H9 (cell line): ENCODE results near the gene TMEM151A. TPM values are rescaled to one million over a fixed set of nuclear protein-coding genes. Genes with fewer than 3 reads are reported as not detected.

Experiments
- DNase-seq: peaks from one replicate; pipeline ENCODE4 v3.0.0-alpha.2; 2017
- H2AFZ ChIP-seq: one replicate; pipeline ENCODE4 v1.6.1; 2013; ENCODE audit warnings: mild to moderate bottlenecking, low read length, control low read depth, moderate library complexity
- H2AK5ac ChIP-seq: 2 replicates; pipeline ENCODE4 v1.6.1; 2013; ENCODE audit warnings: low read length, control low read depth, mixed read lengths; ENCODE audit not compliant: insufficient read length
- H2BK120ac ChIP-seq: one replicate; pipeline ENCODE4 v1.6.1; 2013; ENCODE audit warnings: low read depth, mild to moderate bottlenecking, low read length, control low read depth, inconsistent platforms; ENCODE audit not compliant: poor library complexity, severe bottlenecking
- H2BK12ac ChIP-seq: 2 replicates; pipeline ENCODE4 v1.6.1; 2013; ENCODE audit warnings: low read length, control low read depth, mixed read lengths, low read depth; ENCODE audit not compliant: insufficient read length
- H2BK15ac ChIP-seq: 2 replicates; pipeline ENCODE4 v1.6.1; 2013; ENCODE audit warnings: low read depth, low read length, control low read depth
- H2BK20ac ChIP-seq: one replicate; pipeline ENCODE4 v1.6.1; 2013; ENCODE audit warnings: low read depth, mild to moderate bottlenecking, low read length, control low read depth, inconsistent platforms; ENCODE audit not compliant: poor library complexity, severe bottlenecking
- H2BK5ac ChIP-seq: 2 replicates; pipeline ENCODE4 v1.6.1; 2013; ENCODE audit warnings: low read length, control low read depth, mixed read lengths; ENCODE audit not compliant: insufficient read length
- H3K14ac ChIP-seq: 2 replicates; pipeline ENCODE4 v1.6.1; 2013; ENCODE audit warnings: low read length, control low read depth; ENCODE audit not compliant: insufficient read depth
- H3K18ac ChIP-seq: 2 replicates; pipeline ENCODE4 v1.6.1; 2013; ENCODE audit warnings: low read depth, mild to moderate bottlenecking, mixed read lengths, low read length, control low read depth; ENCODE audit not compliant: insufficient read length
- H3K23ac ChIP-seq: 2 replicates; pipeline ENCODE4 v1.6.1; 2013; ENCODE audit warnings: low read length, control low read depth, mixed read lengths, low read depth; ENCODE audit not compliant: insufficient read length
- H3K23me2 ChIP-seq: 2 replicates; pipeline ENCODE4 v1.6.1; 2013; ENCODE audit warnings: low read depth, mild to moderate bottlenecking, mixed read lengths, low read length, control low read depth; ENCODE audit not compliant: insufficient read length, poor library complexity, severe bottlenecking
- H3K27ac ChIP-seq: 2 replicates; pipeline ENCODE4 v1.5.1; 2013; ENCODE audit warnings: low read length, control low read depth, mixed read lengths, low read depth; ENCODE audit not compliant: insufficient read length
- H3K27me3 ChIP-seq: 2 replicates; pipeline ENCODE4 v1.6.1; 2013; ENCODE audit warnings: low read length, control low read depth, inconsistent platforms; ENCODE audit not compliant: insufficient read depth
- H3K4ac ChIP-seq: 2 replicates; pipeline ENCODE4 v1.6.1; 2013; ENCODE audit warnings: low read depth, mild to moderate bottlenecking, control low read depth, inconsistent platforms, low read length, moderate library complexity
- H3K4me1 ChIP-seq: 2 replicates; pipeline ENCODE4 v1.6.1; 2013; ENCODE audit warnings: low read length, control low read depth, inconsistent platforms; ENCODE audit not compliant: insufficient read depth
- H3K4me2 ChIP-seq: 2 replicates; pipeline ENCODE4 v1.6.1; 2013; ENCODE audit warnings: low read length, control low read depth, mixed read lengths; ENCODE audit not compliant: insufficient read length, insufficient read depth
- H3K56ac ChIP-seq: 2 replicates; pipeline ENCODE4 v1.6.1; 2013; ENCODE audit warnings: low read depth, mild to moderate bottlenecking, mixed read lengths, low read length, control low read depth; ENCODE audit not compliant: insufficient read length
- H3K79me1 ChIP-seq: 2 replicates; pipeline ENCODE4 v1.6.1; 2013; ENCODE audit warnings: low read depth, mild to moderate bottlenecking, moderate library complexity, low read length, control low read depth, inconsistent platforms; ENCODE audit not compliant: insufficient read depth, poor library complexity, severe bottlenecking
- H3K79me2 ChIP-seq: 2 replicates; pipeline ENCODE4 v1.6.1; 2013; ENCODE audit warnings: low read length, control low read depth, inconsistent platforms; ENCODE audit not compliant: insufficient read depth
- H3K9ac ChIP-seq: 2 replicates; pipeline ENCODE4 v1.6.1; 2013; ENCODE audit warnings: low read length, control low read depth, mixed read lengths; ENCODE audit not compliant: insufficient read length; ENCODE audit errors: extremely low read depth
- H3K9me3 ChIP-seq: one replicate; pipeline ENCODE4 v1.6.1; 2013; ENCODE audit warnings: low read depth, low read length, inconsistent platforms; ENCODE audit not compliant: control insufficient read depth
- H3T11ph ChIP-seq: one replicate; pipeline ENCODE4 v1.6.1; 2013; ENCODE audit warnings: mild to moderate bottlenecking, low read length, control low read depth, inconsistent platforms
- H4K20me1 ChIP-seq: one replicate; pipeline ENCODE4 v1.6.1; 2013; ENCODE audit not compliant: control insufficient read depth, insufficient read length, insufficient read depth
- H4K5ac ChIP-seq: 2 replicates; pipeline ENCODE4 v1.6.1; 2013; ENCODE audit warnings: low read depth, mild to moderate bottlenecking, mixed read lengths, low read length, control low read depth; ENCODE audit not compliant: insufficient read length
- H4K8ac ChIP-seq: replicated peaks from 2 replicates; pipeline ENCODE4 v1.6.1; 2013; ENCODE audit warnings: low read length, control low read depth, mixed read lengths, low read depth; ENCODE audit not compliant: insufficient read length
- H4K91ac ChIP-seq: 2 replicates; pipeline ENCODE4 v1.6.1; 2013; ENCODE audit warnings: low read depth, mild to moderate bottlenecking, moderate library complexity, mixed read lengths, low read length, control low read depth; ENCODE audit not compliant: insufficient read length
- H3K27ac Mint-ChIP-seq, 3 experiments: 2 replicates in 2 of 3; 3 replicates in 1 of 3; pipeline ENCODE4 v1.8.0; 2020 to 2021; ENCODE audit warnings: mixed read lengths in 3 of 3, mild to moderate bottlenecking in 1 of 3, moderate library complexity in 1 of 3
- H3K27me3 Mint-ChIP-seq: 2 replicates; pipeline ENCODE4 v1.8.0; 2021; ENCODE audit warnings: low read depth, mild to moderate bottlenecking, moderate library complexity, mixed read lengths
- H3K36me3 Mint-ChIP-seq, 3 experiments: 2 replicates in 2 of 3; 3 replicates in 1 of 3; pipeline ENCODE4 v1.8.0; 2020 to 2021; ENCODE audit warnings: low read depth in 3 of 3, mixed read lengths in 3 of 3; ENCODE audit not compliant: insufficient read depth in 1 of 3
- H3K4me1 Mint-ChIP-seq, 2 experiments: 2 replicates each; pipeline ENCODE4 v1.8.0; 2020; ENCODE audit warnings: mixed read lengths in 2 of 2
- H3K4me3 Mint-ChIP-seq, 2 experiments: 2 replicates in 1 of 2; 3 replicates in 1 of 2; pipeline ENCODE4 v1.8.0; 2020 to 2021; ENCODE audit warnings: mild to moderate bottlenecking in 2 of 2, mixed read lengths in 2 of 2, moderate library complexity in 1 of 2
- H3K9me3 Mint-ChIP-seq, 2 experiments: 2 replicates in 1 of 2; 3 replicates in 1 of 2; pipeline ENCODE4 v1.8.0; 2020; ENCODE audit warnings: mild to moderate bottlenecking in 2 of 2, mixed read lengths in 2 of 2, moderate library complexity in 1 of 2
- CTCF ChIP-seq: fragments of 200-600 bp; sonication (generic); conservative IDR thresholded peaks from 3 replicates; pipeline ENCODE4 v1.8.0; 2021; ENCODE audit warnings: antibody characterized with exemption, mild to moderate bottlenecking
- WGBS: extraction: QIAGEN DNeasy Blood & Tissue Kit; methylation state at CpG from one replicate; pipeline ENCODE4 v1.1.7; 2013; ENCODE audit warnings: missing lambda C conversion rate, low lambda C conversion rate, mixed read lengths; ENCODE audit not compliant: insufficient read length; ENCODE audit errors: extremely low coverage; 5-methylcytosine and 5-hydroxymethylcytosine counted together
- total RNA-seq: library from RNA; stranded (reverse); gene quantifications from 2 replicates; pipeline ENCODE4 v1.2.1, GENCODE V29; 2021

TMEM151A gene
- total RNA-seq, 1 experiment from 2014 or later, result 1.2 TPM

- Histone ChIP-seq H3K56ac (no peak overlapping the region), H2BK12ac (no peak overlapping the region), H3K4ac (no peak overlapping the region), H4K91ac (no peak overlapping the region), H3K79me1 (no peaks in the 10 kb centered on the region), H3K4me2 (peak overlapping the region; percentile 95), H4K5ac (no peak overlapping the region), H2BK15ac (no peak overlapping the region), H3K79me2 (peaks cover 5% of the 10 kb centered on the region; the same call in 1 of the 2 replicates), H3K9ac (peak overlapping the region; percentile 66), H2BK5ac (no peak overlapping the region), H3K27ac (no peak overlapping the region), H3K9me3 (no peaks in the 10 kb centered on the region), H3K18ac (no peak overlapping the region), H4K8ac (no peak overlapping the region), H2BK120ac (no peak overlapping the region), H2BK20ac (no peak overlapping the region), H3K27me3 (no peaks in the 10 kb centered on the region), H3K23ac (no peak overlapping the region), H3T11ph (no peak overlapping the region), H3K23me2 (peaks cover 10% of the 10 kb centered on the region), H3K14ac (no peak overlapping the region), H4K20me1 (peaks cover 1% of the 10 kb centered on the region), H3K4me1 (no peaks in the 10 kb centered on the region), H2AK5ac (no peak overlapping the region), H2AFZ (no peak overlapping the region)
- peak; percentile 65 for DNase-seq
- no peaks in the 10 kb centered on the region for H3K9me3 Mint-ChIP-seq
- H3K36me3 Mint-ChIP-seq, result peaks cover 15 to 45% (median 40%) of the 10 kb centered on the region in 3 experiments
- H3K4me1 Mint-ChIP-seq, result peaks cover 20 to 22% of the 10 kb centered on the region in 2 experiments
- H3K27me3 Mint-ChIP-seq, result no peaks in the 10 kb centered on the region; the same call in 1 of the 2 replicates
- WGBS, result no CpG with 5 or more reads among the region's 32 CpGs
- H3K4me3 Mint-ChIP-seq, result peak overlapping the region; percentile 89 to 98
- H3K27ac Mint-ChIP-seq, result peak overlapping the region; percentile 93 to 98 (median 94)
- peak; percentile 55 for TF ChIP-seq CTCF
Measured at GRCh38 chr11:66268952-66269905, 22.5 kb upstream of the TMEM151A start.
